Hepatocyte (in vitro differentiated cells): Measurements from ENCODE around the gene WDR75.

ENCODE experiments used
- EZH2 ChIP-seq: fragments of 200-600 bp; sonication (generic); IDR thresholded peaks from 2 replicates; pipeline ENCODE4 v1.6.1; 2016; ENCODE audit warnings: antibody characterized with exemption, mild to moderate bottlenecking, borderline replicate concordance
- TF ChIP-seq, protein P1 (sequence below): fragments of 200-600 bp; sonication (generic); IDR thresholded peaks from 2 replicates; pipeline ENCODE4 v1.5.1; 2016; ENCODE audit warnings: antibody characterized with exemption, mild to moderate bottlenecking; ENCODE audit not compliant: poor library complexity

DNA sequence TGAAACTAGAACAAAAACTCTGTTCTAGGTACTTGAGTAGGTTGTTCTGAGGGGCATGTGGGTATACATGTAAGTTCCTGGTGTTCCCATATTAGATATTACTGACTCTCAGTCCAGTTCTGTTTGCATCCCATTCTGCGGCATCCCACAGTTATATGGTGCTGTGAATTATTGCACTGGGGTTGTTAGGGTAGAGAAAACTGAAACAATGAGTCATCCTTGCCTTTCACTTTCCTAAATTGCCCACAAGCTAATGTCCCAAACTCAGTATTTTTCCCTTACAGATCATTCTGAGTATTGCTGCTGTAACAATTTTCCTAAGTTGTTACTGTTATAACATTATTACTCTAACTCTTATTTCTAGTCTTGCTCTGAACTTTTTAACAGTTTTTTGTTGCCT, 3.0 kb downstream of the WDR75 start:
- TF ChIP-seq, protein P1, sequence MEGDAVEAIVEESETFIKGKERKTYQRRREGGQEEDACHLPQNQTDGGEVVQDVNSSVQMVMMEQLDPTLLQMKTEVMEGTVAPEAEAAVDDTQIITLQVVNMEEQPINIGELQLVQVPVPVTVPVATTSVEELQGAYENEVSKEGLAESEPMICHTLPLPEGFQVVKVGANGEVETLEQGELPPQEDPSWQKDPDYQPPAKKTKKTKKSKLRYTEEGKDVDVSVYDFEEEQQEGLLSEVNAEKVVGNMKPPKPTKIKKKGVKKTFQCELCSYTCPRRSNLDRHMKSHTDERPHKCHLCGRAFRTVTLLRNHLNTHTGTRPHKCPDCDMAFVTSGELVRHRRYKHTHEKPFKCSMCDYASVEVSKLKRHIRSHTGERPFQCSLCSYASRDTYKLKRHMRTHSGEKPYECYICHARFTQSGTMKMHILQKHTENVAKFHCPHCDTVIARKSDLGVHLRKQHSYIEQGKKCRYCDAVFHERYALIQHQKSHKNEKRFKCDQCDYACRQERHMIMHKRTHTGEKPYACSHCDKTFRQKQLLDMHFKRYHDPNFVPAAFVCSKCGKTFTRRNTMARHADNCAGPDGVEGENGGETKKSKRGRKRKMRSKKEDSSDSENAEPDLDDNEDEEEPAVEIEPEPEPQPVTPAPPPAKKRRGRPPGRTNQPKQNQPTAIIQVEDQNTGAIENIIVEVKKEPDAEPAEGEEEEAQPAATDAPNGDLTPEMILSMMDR, result no peak
- no peak for TF ChIP-seq EZH2
